Endothelial cell (in vitro differentiated cells): Measurements from ENCODE around the gene RSL24D1. TPM values are rescaled to one million over a fixed set of nuclear protein-coding genes. Genes with fewer than 3 reads are reported as not detected.

Experiments used
- DNase-seq: peaks from one replicate; pipeline ENCODE4 v3.0.0; 2021; ENCODE audit warnings: low spot score
- H3K27ac Mint-ChIP-seq: one replicate; pipeline ENCODE4 v1.8.0; 2021; ENCODE audit warnings: mixed read lengths, inconsistent platforms; ENCODE audit not compliant: unreplicated experiment
- H3K27me3 Mint-ChIP-seq: one replicate; pipeline ENCODE4 v1.8.0; 2021; ENCODE audit warnings: mild to moderate bottlenecking, moderate library complexity, mixed read lengths, inconsistent platforms; ENCODE audit not compliant: unreplicated experiment
- H3K36me3 Mint-ChIP-seq: one replicate; pipeline ENCODE4 v1.8.0; 2021; ENCODE audit warnings: mild to moderate bottlenecking, low read depth, mixed read lengths, inconsistent platforms; ENCODE audit not compliant: unreplicated experiment
- H3K4me1 Mint-ChIP-seq: one replicate; pipeline ENCODE4 v1.8.0; 2021; ENCODE audit warnings: mild to moderate bottlenecking, mixed read lengths, inconsistent platforms; ENCODE audit not compliant: unreplicated experiment
- H3K4me3 Mint-ChIP-seq: one replicate; pipeline ENCODE4 v1.8.0; 2021; ENCODE audit warnings: mild to moderate bottlenecking, mixed read lengths, inconsistent platforms; ENCODE audit not compliant: unreplicated experiment
- H3K9me3 Mint-ChIP-seq: one replicate; pipeline ENCODE4 v1.8.0; 2021; ENCODE audit warnings: mixed read lengths, inconsistent platforms; ENCODE audit not compliant: unreplicated experiment
- total RNA-seq: library from RNA; stranded (reverse); fragmentation: NEBNext Ultra II Directional; extraction: Animal tissue kit (Norgen Biotek cat#: 25700); gene quantifications from one replicate; pipeline ENCODE4 v1.2.1, GENCODE V29; 2021; ENCODE audit not compliant: unreplicated experiment
- TF ChIP-seq, protein P1 (sequence below): fragments of 200-600 bp; sonication (generic); IDR thresholded peaks from one replicate; pipeline ENCODE4 v1.5.0; 2021; ENCODE audit warnings: antibody characterized with exemption; ENCODE audit not compliant: unreplicated experiment

The RSL24D1 gene
- total RNA-seq, 1 donor from 2014 or later = 58.0 TPM

DNA sequence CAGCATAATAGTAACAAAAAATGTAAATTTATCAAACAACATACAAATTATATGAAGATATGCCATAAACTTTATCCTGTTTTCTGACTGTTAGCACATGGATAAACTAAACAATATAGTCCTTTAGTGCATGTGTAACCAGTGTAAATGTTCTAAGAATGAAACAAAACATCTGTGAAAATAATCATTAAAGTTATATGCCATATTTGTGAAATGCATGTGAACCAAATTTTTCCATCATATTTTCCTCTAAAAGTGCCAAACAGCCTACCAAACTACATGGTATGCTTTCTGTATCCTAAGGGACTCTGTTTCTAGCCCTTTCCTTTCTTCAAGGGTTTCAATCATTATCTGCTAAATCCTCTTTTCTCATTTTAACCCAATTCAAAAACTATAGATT is 23.9 kb upstream of the RSL24D1 start:
- TF ChIP-seq, protein P1, sequence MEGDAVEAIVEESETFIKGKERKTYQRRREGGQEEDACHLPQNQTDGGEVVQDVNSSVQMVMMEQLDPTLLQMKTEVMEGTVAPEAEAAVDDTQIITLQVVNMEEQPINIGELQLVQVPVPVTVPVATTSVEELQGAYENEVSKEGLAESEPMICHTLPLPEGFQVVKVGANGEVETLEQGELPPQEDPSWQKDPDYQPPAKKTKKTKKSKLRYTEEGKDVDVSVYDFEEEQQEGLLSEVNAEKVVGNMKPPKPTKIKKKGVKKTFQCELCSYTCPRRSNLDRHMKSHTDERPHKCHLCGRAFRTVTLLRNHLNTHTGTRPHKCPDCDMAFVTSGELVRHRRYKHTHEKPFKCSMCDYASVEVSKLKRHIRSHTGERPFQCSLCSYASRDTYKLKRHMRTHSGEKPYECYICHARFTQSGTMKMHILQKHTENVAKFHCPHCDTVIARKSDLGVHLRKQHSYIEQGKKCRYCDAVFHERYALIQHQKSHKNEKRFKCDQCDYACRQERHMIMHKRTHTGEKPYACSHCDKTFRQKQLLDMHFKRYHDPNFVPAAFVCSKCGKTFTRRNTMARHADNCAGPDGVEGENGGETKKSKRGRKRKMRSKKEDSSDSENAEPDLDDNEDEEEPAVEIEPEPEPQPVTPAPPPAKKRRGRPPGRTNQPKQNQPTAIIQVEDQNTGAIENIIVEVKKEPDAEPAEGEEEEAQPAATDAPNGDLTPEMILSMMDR = no peak
- Mint-ChIP-seq H3K27ac (peak overlapping the region; percentile 73), H3K27me3 (peaks cover 1% of the 10 kb centered on the region), H3K4me1 (peaks cover 22% of the 10 kb centered on the region), H3K36me3 (no peaks in the 10 kb centered on the region), H3K9me3 (peaks cover 6% of the 10 kb centered on the region), H3K4me3 (no peak overlapping the region)
- no peak for DNase-seq

DNA sequence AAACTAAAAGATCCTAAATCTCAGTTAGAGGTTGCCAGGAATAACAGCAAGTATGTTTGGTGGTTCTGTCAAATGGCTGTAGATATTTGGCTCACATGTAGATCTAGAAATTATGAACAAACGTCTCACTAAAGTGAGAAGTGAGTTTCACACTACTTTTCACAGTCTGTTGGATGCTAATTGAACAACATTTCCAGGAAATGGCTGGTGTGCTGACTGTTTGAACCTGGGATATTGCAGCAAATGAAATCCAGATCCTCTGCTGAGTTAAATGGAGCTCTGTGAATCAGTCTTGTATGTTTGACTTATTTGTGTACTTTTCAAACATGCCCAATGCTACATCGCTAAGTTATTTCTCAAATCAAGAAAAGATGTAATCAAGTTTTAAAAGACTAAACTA is 21.3 kb upstream of the RSL24D1 start:
- no peak overlapping the region for H3K27ac Mint-ChIP-seq
- peaks cover 6% of the 10 kb centered on the region for H3K9me3 Mint-ChIP-seq
- no peak for DNase-seq
- H3K27me3 Mint-ChIP-seq = peaks cover 1% of the 10 kb centered on the region
- H3K4me1 Mint-ChIP-seq = peaks cover 22% of the 10 kb centered on the region
- no peaks in the 10 kb centered on the region for H3K36me3 Mint-ChIP-seq
- H3K4me3 Mint-ChIP-seq = no peak overlapping the region
- TF ChIP-seq, protein P1 = no peak

DNA sequence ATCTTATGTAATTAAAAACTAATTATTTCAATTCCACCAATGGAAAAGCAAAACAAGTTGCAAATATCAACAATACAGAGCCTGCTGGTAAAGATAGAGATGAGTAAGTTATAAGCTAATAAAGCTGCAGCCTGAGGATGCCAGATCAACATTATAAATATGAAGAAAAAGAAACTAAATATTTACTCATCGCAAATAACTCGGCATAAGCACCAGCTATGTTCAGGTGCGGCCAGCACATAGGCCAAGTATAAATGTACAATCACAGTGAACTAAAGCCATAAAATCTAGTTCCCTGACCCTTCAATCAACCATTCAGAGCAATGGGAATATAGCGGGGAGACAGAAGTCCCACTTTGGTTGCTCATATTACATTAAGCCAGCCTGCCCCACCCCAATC is 7.7 kb upstream of the RSL24D1 start:
- Mint-ChIP-seq H3K27me3 (no peaks in the 10 kb centered on the region), H3K36me3 (no peaks in the 10 kb centered on the region), H3K9me3 (no peaks in the 10 kb centered on the region), H3K4me3 (no peak overlapping the region), H3K27ac (no peak overlapping the region), H3K4me1 (no peaks in the 10 kb centered on the region)
- DNase-seq = no peak
- TF ChIP-seq, protein P1 = no peak

DNA sequence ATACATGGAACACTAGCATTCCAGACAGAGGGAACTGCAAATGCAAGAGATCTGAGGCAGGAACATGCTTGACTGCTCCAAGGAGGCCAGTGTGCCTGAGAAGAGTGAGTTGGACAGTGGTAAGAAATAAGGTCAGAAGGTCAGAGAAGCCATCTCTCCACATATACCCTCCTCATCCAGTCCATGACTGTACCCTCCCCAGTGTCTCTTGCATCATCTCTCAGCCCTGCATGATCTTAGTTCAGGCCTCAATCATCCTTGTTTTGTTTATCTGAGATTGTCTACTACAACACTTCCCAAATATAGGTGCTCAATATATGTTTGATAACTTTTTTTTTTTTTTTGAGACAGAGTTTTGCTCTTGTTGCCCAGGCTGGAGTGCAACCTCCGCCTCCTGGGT is 5.5 kb upstream of the RSL24D1 start:
- DNase-seq = no peak
- H3K4me3 Mint-ChIP-seq = no peak overlapping the region
- H3K9me3 Mint-ChIP-seq = no peaks in the 10 kb centered on the region
- TF ChIP-seq, protein P1 = no peak
- H3K27ac Mint-ChIP-seq = no peak overlapping the region
- no peaks in the 10 kb centered on the region for H3K36me3 Mint-ChIP-seq
- H3K27me3 Mint-ChIP-seq = no peaks in the 10 kb centered on the region
- H3K4me1 Mint-ChIP-seq = no peaks in the 10 kb centered on the region

DNA sequence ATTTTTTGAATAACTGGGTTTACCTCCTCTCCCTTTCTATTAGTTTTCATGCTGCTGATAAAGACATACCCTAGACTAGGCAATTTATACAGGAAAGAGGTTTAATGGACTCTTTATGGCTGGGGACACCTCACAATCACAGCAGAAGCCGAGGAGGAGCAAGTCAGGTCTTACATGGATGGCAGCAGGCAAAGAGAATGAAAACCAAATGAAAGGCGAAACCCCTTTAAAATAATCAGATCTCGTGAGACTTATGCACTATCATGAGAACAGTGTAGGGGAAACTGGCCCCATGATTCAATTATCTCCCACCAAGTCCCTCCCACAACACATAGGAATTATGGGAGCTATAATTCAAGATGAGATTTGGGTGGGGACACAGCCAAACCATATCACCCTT is 2.0 kb upstream of the RSL24D1 start:
- Mint-ChIP-seq H3K4me1 (peaks cover 5% of the 10 kb centered on the region), H3K9me3 (no peaks in the 10 kb centered on the region), H3K27me3 (no peaks in the 10 kb centered on the region), H3K4me3 (no peak overlapping the region), H3K36me3 (no peaks in the 10 kb centered on the region), H3K27ac (no peak overlapping the region)
- no peak for DNase-seq
- TF ChIP-seq, protein P1 = no peak
